HG02571 (cell line): ENCODE results near the gene ATIC.

Source experiments
- ATAC-seq: cut with Tn5 transposase; IDR thresholded peaks from one replicate; pipeline ENCODE4 v1.9.1; 2021; ENCODE audit warnings: mild to moderate bottlenecking, moderate library complexity; ENCODE audit not compliant: unreplicated experiment

Gene ATIC

GRCh38 chr2:215314896-215315295 is 3.0 kb downstream of the ATIC start:
- no peak for ATAC-seq

- no peak for ATAC-seq
These were observed 3.4 kb downstream of the ATIC start for GRCh38 chr2:215315301-215315700.

- no peak for ATAC-seq
These were observed 4.5 kb downstream of the ATIC start for GRCh38 chr2:215316336-215316735.

- no peak for ATAC-seq
These were observed 7.6 kb downstream of the ATIC start for GRCh38 chr2:215319500-215319899.

- ATAC-seq = no peak
These were observed 8.2 kb downstream of the ATIC start for GRCh38 chr2:215320102-215320501.

GRCh38 chr2:215320679-215321078 is 8.8 kb downstream of the ATIC start:
- no peak for ATAC-seq

GRCh38 chr2:215324811-215325210 is 13.0 kb downstream of the ATIC start:
- ATAC-seq = no peak

- ATAC-seq = no peak
These were observed 16.2 kb downstream of the ATIC start for GRCh38 chr2:215328066-215328465.

GRCh38 chr2:215332872-215333595 is 21.2 kb downstream of the ATIC start:
- no peak for ATAC-seq

- no peak for ATAC-seq
These were observed 27.2 kb downstream of the ATIC start for GRCh38 chr2:215338883-215339679.

- ATAC-seq = no peak
These were observed 36.0 kb downstream of the ATIC start for GRCh38 chr2:215347878-215348277.

- ATAC-seq = no peak
These were observed 40.7 kb downstream of the ATIC start for GRCh38 chr2:215352602-215353001.

GRCh38 chr2:215354771-215355695 is 43.2 kb downstream of the ATIC start:
- ATAC-seq = no peak

- ATAC-seq = no peak
These were observed 43.9 kb downstream of the ATIC start for GRCh38 chr2:215355801-215356200.

- no peak for ATAC-seq
These were observed 44.6 kb downstream of the ATIC start for GRCh38 chr2:215356334-215356947.

GRCh38 chr2:215356948-215357461 is 45.1 kb downstream of the ATIC start:
- ATAC-seq = no peak

GRCh38 chr2:215357660-215358059 is 45.8 kb downstream of the ATIC start:
- ATAC-seq = no peak

- no peak for ATAC-seq
These were observed 46.5 kb downstream of the ATIC start for GRCh38 chr2:215358312-215358845.

- no peak for ATAC-seq
These were observed 47.2 kb downstream of the ATIC start for GRCh38 chr2:215358891-215359575.

GRCh38 chr2:215359576-215359922 is 47.7 kb downstream of the ATIC start:
- no peak for ATAC-seq
